Left lung (tissue), 10 donors: ENCODE data around the gene DPM1. TPM values are rescaled to one million over a fixed set of nuclear protein-coding genes. Genes with fewer than 3 reads are reported as not detected.

ENCODE experiments used
- ATAC-seq: fragments of 200-7000 bp; cut with Tn5 transposase; one replicate; pipeline ENCODE4 v1.9.1; 2020; ENCODE audit warnings: moderate library complexity
- DNase-seq, 4 donors: peaks; one replicate each; pipeline ENCODE4 v3.0.0-alpha.2; 2013 to 2020
- H3K27ac ChIP-seq, 2 donors: fragments of 200-600 bp; sonication (generic) in 1 of 2; one replicate each; pipeline versions ENCODE4 v1.5.0 to v1.8.0; 2020 to 2021
- H3K27me3 ChIP-seq, 2 donors: fragments of 200-600 bp; sonication (generic) in 1 of 2; one replicate each; pipeline versions ENCODE4 v1.5.0 to v1.8.0; 2020 to 2021
- H3K36me3 ChIP-seq, 2 donors: fragments of 200-600 bp; sonication (generic) in 1 of 2; one replicate each; pipeline versions ENCODE4 v1.5.0 to v1.8.0; 2020 to 2021
- H3K4me1 ChIP-seq, 2 donors: fragments of 200-600 bp; one replicate each; pipeline ENCODE4 v1.8.0; 2021
- H3K4me3 ChIP-seq, 2 donors: fragments of 200-600 bp; sonication (generic) in 1 of 2; one replicate each; pipeline versions ENCODE4 v1.5.0 to v1.8.0; 2020 to 2021; ENCODE audit warnings: mild to moderate bottlenecking in 1 of 2
- H3K9me3 ChIP-seq, 2 donors: fragments of 200-600 bp; sonication (generic) in 1 of 2; one replicate each; pipeline versions ENCODE4 v1.5.0 to v1.8.0; 2020 to 2021
- intact Hi-C, 2 donors: fragments of 100-400 bp; cut with DNase I; formaldehyde crosslinking; loops; one replicate each; pipeline versions ENCODE4 v1.11.2 to v1.14.2; 2022
- polyA plus RNA-seq, 6 donors: library from polyadenylated mRNA; unstranded; fragments of 120-200 nt; gene quantifications; one replicate each; pipeline ENCODE4 v1.2.1, GENCODE V29; 2013; ENCODE audit not compliant: insufficient read length in 6 of 6
- total RNA-seq, 2 donors: library from RNA; stranded (reverse); fragmentation: NEBNext Ultra II Directional; extraction: Animal tissue kit (Norgen Biotek cat#: 25700); gene quantifications; one replicate each; pipeline ENCODE4 v1.2.1, GENCODE V29; 2021
- TF ChIP-seq, protein P1 (sequence below), 2 donors: fragments of 200-600 bp; sonication (generic) in 1 of 2; IDR thresholded peaks; one replicate each; pipeline versions ENCODE4 v1.5.0 to v1.8.0; 2021; ENCODE audit warnings: antibody characterized with exemption in 2 of 2
- donor health status: DM: no; HTN: yes; CAD: no.
- donor health status: DM: no; HTN: no; CAD: no.

DPM1 gene
- total and polyA plus RNA-seq, 8 donors, result 31.9 to 63.3 (median 56.4) TPM

DNA sequence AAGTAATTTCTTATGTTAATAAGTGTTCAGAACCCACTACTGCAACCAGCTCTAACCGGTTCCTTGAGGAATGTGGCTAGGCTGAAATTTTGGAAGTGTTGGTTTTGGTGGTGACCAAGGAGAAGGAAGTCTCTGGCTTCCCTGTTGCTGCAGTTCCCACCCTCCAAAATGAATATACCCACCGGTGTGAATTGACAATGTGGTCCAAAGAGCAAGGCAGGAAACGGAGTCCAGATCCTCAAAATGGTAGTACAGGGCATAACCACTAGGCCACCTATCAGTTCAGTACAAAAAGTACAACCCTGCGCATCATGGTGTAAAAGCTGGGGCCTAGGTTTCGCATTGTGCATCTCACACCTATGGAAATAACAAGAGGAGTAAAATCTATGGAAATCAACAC, 29.9 kb downstream of the DPM1 start:
- H3K27me3 ChIP-seq, result no peaks in the 10 kb centered on the region
- intact Hi-C loops, result loop anchor here in 1 of 2 donors (10.0 kb wide), 1 partner anchor 134 kb away; the partner anchor contains the start of gene BCAS4
- no peaks in the 10 kb centered on the region for H3K9me3 ChIP-seq
- peaks cover 11 to 71% of the 10 kb centered on the region in 2 donors for H3K4me1 ChIP-seq
- peak overlapping the region in 1 of 2 donors; percentile 80 for H3K4me3 ChIP-seq
- DNase-seq, result no peak
- H3K27ac ChIP-seq, result peak overlapping the region in 1 of 2 donors; percentile 98
- TF ChIP-seq, protein P1, sequence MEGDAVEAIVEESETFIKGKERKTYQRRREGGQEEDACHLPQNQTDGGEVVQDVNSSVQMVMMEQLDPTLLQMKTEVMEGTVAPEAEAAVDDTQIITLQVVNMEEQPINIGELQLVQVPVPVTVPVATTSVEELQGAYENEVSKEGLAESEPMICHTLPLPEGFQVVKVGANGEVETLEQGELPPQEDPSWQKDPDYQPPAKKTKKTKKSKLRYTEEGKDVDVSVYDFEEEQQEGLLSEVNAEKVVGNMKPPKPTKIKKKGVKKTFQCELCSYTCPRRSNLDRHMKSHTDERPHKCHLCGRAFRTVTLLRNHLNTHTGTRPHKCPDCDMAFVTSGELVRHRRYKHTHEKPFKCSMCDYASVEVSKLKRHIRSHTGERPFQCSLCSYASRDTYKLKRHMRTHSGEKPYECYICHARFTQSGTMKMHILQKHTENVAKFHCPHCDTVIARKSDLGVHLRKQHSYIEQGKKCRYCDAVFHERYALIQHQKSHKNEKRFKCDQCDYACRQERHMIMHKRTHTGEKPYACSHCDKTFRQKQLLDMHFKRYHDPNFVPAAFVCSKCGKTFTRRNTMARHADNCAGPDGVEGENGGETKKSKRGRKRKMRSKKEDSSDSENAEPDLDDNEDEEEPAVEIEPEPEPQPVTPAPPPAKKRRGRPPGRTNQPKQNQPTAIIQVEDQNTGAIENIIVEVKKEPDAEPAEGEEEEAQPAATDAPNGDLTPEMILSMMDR (IDR thresholded peaks at IDR 0.05), result no peak
- no peak for ATAC-seq
- peaks cover 0 to 6% of the 10 kb centered on the region in 2 donors for H3K36me3 ChIP-seq

DNA sequence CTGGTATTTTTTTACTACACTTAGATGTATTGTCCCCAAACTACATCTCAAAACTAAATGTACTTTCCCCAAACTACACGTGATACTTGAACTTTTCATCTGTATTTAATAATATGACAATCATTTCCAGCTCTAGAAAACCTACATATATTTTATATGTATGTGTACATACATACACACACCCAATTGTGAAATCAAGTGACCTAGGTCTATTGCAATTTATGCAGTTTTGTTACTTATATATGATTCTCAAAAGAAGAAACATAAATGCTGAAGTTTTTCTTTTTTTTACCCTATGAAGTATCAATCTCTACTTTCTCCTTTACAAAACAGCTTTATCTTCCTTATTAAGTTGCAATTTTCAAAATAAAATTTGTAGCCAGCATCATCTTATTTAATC, 31.8 kb downstream of the DPM1 start:
- Histone ChIP-seq H3K36me3 (peaks cover 0 to 7% of the 10 kb centered on the region in 2 donors), H3K27me3 (no peaks in the 10 kb centered on the region), H3K9me3 (no peaks in the 10 kb centered on the region), H3K4me3 (no peak overlapping the region), H3K4me1 (peaks cover 13 to 81% of the 10 kb centered on the region in 2 donors), H3K27ac (no peak overlapping the region)
- intact Hi-C loops, result loop anchor here in 1 of 2 donors (10.0 kb wide), 1 partner anchor 132 kb away; the partner anchor contains the start of gene BCAS4
- DNase-seq, result no peak
- ATAC-seq, result no peak
- TF ChIP-seq, protein P1 (IDR thresholded peaks at IDR 0.05), result no peak

DNA sequence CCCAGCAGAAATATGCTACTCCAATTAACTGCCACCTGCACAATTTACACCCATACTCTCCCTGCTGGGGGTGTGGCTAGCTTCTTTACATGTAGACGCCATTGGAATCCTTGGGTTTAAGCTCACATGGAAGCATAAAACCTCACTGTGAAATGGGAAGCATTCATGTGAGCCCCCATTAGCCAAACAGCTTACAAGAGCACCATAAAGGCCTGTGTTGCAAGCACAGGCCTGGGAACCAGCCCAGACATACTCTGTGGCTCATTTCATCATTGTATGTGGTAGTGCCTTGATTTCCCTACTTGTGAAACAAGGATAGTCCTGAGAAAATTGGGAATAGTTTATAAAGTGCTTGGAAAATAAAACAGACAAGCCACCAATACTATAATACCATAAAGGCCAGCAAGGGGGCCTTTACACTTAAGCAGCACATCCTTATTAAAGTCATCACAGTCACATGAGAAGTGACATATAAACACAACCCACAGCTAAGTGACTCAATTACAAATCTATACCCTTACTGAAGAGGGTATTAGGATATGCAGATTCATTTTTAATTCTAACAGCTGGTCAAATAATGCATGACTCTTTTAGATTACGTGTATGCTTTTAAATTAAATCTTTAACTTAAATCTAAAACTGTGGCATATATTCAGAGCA, 33.9 kb downstream of the DPM1 start:
- Histone ChIP-seq H3K9me3 (no peaks in the 10 kb centered on the region), H3K4me3 (no peak overlapping the region), H3K27ac (no peak overlapping the region), H3K27me3 (no peaks in the 10 kb centered on the region), H3K36me3 (peaks cover 0 to 7% of the 10 kb centered on the region in 2 donors), H3K4me1 (peaks cover 13 to 94% of the 10 kb centered on the region in 2 donors)
- TF ChIP-seq, protein P1 (IDR thresholded peaks at IDR 0.05), result no peak
- intact Hi-C loops, result loop anchor here in 1 of 2 donors (10.0 kb wide), 1 partner anchor 130 kb away; the partner anchor contains the start of gene BCAS4
- DNase-seq (no peak), ATAC-seq (no peak)

DNA sequence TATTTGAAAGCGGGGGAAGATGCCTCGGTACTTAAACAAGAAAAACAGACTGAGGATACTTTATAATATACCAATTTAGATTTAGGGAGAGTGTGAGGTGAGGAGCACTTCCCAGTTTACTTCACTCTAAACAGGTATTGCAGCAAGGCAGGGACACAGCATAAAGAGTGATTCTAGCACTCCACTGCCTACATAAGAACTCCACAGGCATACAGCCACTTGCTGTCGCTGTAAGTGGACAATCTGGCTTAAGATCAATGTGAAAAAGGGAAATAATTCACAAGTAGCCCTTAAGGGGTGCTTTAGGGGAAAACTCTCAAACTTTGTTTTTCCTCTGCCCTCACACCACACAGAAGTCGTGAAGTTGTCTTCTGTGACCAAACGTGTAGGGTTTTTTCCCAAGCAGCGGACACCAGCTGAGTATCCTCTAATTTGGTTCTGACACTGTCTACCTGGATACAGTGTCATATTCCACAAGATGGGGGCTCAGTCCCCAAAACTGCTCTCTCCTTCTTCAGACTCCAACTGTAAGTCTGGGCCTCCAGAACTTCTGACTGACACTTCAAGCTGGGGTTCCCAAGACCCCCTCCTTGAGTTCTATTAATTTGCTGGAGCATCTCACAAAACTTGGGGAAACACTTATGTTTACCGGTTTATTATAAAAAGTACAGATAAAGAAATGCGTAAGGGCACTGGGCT, 36.4 kb downstream of the DPM1 start:
- Histone ChIP-seq H3K9me3 (no peaks in the 10 kb centered on the region), H3K4me3 (no peak overlapping the region), H3K27me3 (no peaks in the 10 kb centered on the region), H3K27ac (peak overlapping the region in 1 of 2 donors; percentile 34), H3K36me3 (peaks cover 0 to 7% of the 10 kb centered on the region in 2 donors), H3K4me1 (peaks cover 2 to 91% of the 10 kb centered on the region in 2 donors)
- TF ChIP-seq, protein P1 (IDR thresholded peaks at IDR 0.05), result no peak
- intact Hi-C loops, result loop anchor here in 1 of 2 donors (10.0 kb wide), 1 partner anchor 127 kb away; the partner anchor contains the start of gene BCAS4
- ATAC-seq, result peak; percentile 94
- DNase-seq, result peak in 2 of 4 donors; percentile 20 to 58

DNA sequence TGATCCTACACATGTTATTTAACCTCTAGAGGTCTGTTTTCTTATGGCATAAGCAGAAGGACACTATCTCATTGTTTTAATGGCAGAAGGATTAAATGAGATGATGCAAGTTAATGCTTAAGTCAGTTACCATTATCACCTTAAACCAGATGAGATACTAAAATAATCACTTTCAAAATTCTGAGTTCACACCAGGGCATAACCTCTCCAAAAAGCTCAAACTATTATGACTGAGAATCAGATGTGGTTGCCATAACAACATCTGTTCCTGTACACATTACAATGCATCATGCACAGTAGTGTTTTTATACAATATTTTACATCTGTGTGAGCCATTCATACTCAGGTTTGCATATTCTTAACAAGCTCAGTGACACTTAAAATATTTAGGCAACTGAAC, 37.3 kb downstream of the DPM1 start:
- Histone ChIP-seq H3K27ac (peak overlapping the region in 1 of 2 donors; percentile 34), H3K4me1 (peaks cover 7 to 91% of the 10 kb centered on the region in 2 donors), H3K27me3 (no peaks in the 10 kb centered on the region), H3K36me3 (peaks cover 0 to 7% of the 10 kb centered on the region in 2 donors), H3K9me3 (no peaks in the 10 kb centered on the region), H3K4me3 (no peak overlapping the region)
- ATAC-seq (peak; percentile 11), DNase-seq (no peak)
- intact Hi-C loops, result loop anchor here in 1 of 2 donors (10.0 kb wide), 1 partner anchor 126 kb away; the partner anchor contains the start of gene BCAS4
- TF ChIP-seq, protein P1 (IDR thresholded peaks at IDR 0.05), result no peak
